Psoas muscle (tissue), 8 donors: Measurements from ENCODE around the gene DLG4. TPM values are rescaled to one million over a fixed set of nuclear protein-coding genes. Genes with fewer than 3 reads are reported as not detected.

Experiments
- ATAC-seq, 4 donors: fragments of 200-7000 bp; cut with Tn5 transposase; one replicate each; pipeline ENCODE4 v1.9.1; 2020; ENCODE audit warnings: moderate library complexity in 3 of 4, mild to moderate bottlenecking in 2 of 4
- DNase-seq, 2 donors: peaks; one replicate each; pipeline ENCODE4 v3.0.0-alpha.2; 2020
- H3K27ac ChIP-seq: fragments of 200-600 bp; one replicate; pipeline ENCODE4 v1.8.0; 2022
- H3K27me3 ChIP-seq, 3 donors: fragments of 200-600 bp in 1 of 3; one replicate each; pipeline versions ENCODE4 v1.6.1 to v1.8.0; 2013 to 2022; ENCODE audit warnings: low read length in 2 of 3, mild to moderate bottlenecking in 2 of 3, moderate library complexity in 1 of 3; ENCODE audit not compliant: insufficient read depth in 3 of 3
- H3K36me3 ChIP-seq, 2 donors: fragments of 200-600 bp in 1 of 2; one replicate each; pipeline versions ENCODE4 v1.6.1 to v1.8.0; 2013 to 2022; ENCODE audit warnings: low read depth in 1 of 2, mild to moderate bottlenecking in 1 of 2, moderate library complexity in 1 of 2; ENCODE audit not compliant: insufficient read depth in 1 of 2
- H3K4me1 ChIP-seq: fragments of 200-600 bp; one replicate; pipeline ENCODE4 v1.8.0; 2022
- H3K4me3 ChIP-seq: fragments of 200-600 bp; one replicate; pipeline ENCODE4 v1.8.0; 2022; ENCODE audit warnings: mild to moderate bottlenecking
- H3K9me3 ChIP-seq: fragments of 200-600 bp; one replicate; pipeline ENCODE4 v1.8.0; 2022
- WGBS, 3 donors: extraction: QIAGEN DNeasy Blood & Tissue Kit; methylation state at CpG; one replicate each; pipeline versions ENCODE4 v1.1.6 to v1.1.7; 2013; 5-methylcytosine and 5-hydroxymethylcytosine counted together
- intact Hi-C, 2 donors: fragments of 100-400 bp; cut with DNase I; formaldehyde crosslinking; loops; one replicate each; pipeline versions ENCODE4 v1.11.0 to v1.14.2; 2022
- polyA plus RNA-seq, 3 donors: library from polyadenylated mRNA; stranded (reverse); fragments of 200-250 nt; gene quantifications; one replicate each; pipeline ENCODE4 v1.2.3, GENCODE V29; 2013
- total RNA-seq, 4 donors: library from RNA; stranded (reverse); fragmentation: NEBNext Ultra II Directional in 2 of 4; extraction: Animal tissue kit (Norgen Biotek cat#: 25700) in 2 of 4; gene quantifications; one replicate each; pipeline versions ENCODE4 v1.2.1 to v1.2.4, GENCODE V29; 2021 to 2023
- TF ChIP-seq, protein P1 (sequence below): fragments of 200-600 bp; IDR thresholded peaks from one replicate; pipeline ENCODE4 v1.8.0; 2022; ENCODE audit warnings: antibody characterized with exemption
- donor health status: healthy with polysubstance abuse.
- donor health status: DM: no; HTN: no; CAD: no; lungs with moderate emphysema.
- donor health status: Bipolar disorder and iron deficiency.
- donor health status: healthy.
- donor health status: DM: yes; HTN: yes; CAD: no.
- donor health status: DM: no; HTN: no; CAD: no.
- donor health status: DM: no; HTN: no; CAD: no.
- donor health status: DM: yes; HTN: yes; CAD: no.

The DLG4 gene
- total and polyA plus RNA-seq, 7 donors = 1.5 to 8.9 (median 5.0) TPM

GRCh38 chr17:7229504-7229903 is 9.9 kb upstream of the DLG4 start:
- Histone ChIP-seq H3K4me3 (no peak overlapping the region), H3K27me3 (no peaks in the 10 kb centered on the region), H3K4me1 (peaks cover 18% of the 10 kb centered on the region), H3K9me3 (no peaks in the 10 kb centered on the region), H3K36me3 (peaks cover 7 to 62% of the 10 kb centered on the region in 2 donors), H3K27ac (no peak overlapping the region)
- ATAC-seq = no peak
- peak in 1 of 2 donors; percentile 9 for DNase-seq
- TF ChIP-seq, protein P1, sequence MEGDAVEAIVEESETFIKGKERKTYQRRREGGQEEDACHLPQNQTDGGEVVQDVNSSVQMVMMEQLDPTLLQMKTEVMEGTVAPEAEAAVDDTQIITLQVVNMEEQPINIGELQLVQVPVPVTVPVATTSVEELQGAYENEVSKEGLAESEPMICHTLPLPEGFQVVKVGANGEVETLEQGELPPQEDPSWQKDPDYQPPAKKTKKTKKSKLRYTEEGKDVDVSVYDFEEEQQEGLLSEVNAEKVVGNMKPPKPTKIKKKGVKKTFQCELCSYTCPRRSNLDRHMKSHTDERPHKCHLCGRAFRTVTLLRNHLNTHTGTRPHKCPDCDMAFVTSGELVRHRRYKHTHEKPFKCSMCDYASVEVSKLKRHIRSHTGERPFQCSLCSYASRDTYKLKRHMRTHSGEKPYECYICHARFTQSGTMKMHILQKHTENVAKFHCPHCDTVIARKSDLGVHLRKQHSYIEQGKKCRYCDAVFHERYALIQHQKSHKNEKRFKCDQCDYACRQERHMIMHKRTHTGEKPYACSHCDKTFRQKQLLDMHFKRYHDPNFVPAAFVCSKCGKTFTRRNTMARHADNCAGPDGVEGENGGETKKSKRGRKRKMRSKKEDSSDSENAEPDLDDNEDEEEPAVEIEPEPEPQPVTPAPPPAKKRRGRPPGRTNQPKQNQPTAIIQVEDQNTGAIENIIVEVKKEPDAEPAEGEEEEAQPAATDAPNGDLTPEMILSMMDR = no peak
- intact Hi-C loops = no loop called here
- 94 to 96% (median 96%) methylated on average over 18 to 19 of the region's 19 CpGs for WGBS, 3 donors

- Histone ChIP-seq H3K4me3 (no peak overlapping the region), H3K4me1 (peaks cover 23% of the 10 kb centered on the region), H3K36me3 (peaks cover 7 to 68% of the 10 kb centered on the region in 2 donors), H3K27me3 (no peaks in the 10 kb centered on the region), H3K27ac (no peak overlapping the region), H3K9me3 (no peaks in the 10 kb centered on the region)
- ATAC-seq (no peak), DNase-seq (no peak)
- intact Hi-C loops = no loop called here
- TF ChIP-seq, protein P1 = no peak
- 89 to 90% (median 89%) methylated on average over 14 of the region's 14 CpGs for WGBS, 3 donors
These were observed 9.3 kb upstream of the DLG4 start for GRCh38 chr17:7228920-7229319.

- H3K9me3 ChIP-seq = no peaks in the 10 kb centered on the region
- H3K27me3 ChIP-seq = no peaks in the 10 kb centered on the region
- H3K4me3 ChIP-seq = no peak overlapping the region
- intact Hi-C loops = no loop called here
- peaks cover 10 to 87% of the 10 kb centered on the region in 2 donors for H3K36me3 ChIP-seq
- 85 to 94% (median 89%) methylated on average over 31 of the region's 31 CpGs for WGBS, 3 donors
- DNase-seq (peak in 1 of 2 donors; percentile 14), ATAC-seq (peak in 1 of 4 donors; percentile 5)
- H3K27ac ChIP-seq = peak overlapping the region; percentile 30
- TF ChIP-seq, protein P1 = no peak
- peaks cover 19% of the 10 kb centered on the region for H3K4me1 ChIP-seq
These were observed 7.4 kb upstream of the DLG4 start for GRCh38 chr17:7226721-7227710.

DNA sequence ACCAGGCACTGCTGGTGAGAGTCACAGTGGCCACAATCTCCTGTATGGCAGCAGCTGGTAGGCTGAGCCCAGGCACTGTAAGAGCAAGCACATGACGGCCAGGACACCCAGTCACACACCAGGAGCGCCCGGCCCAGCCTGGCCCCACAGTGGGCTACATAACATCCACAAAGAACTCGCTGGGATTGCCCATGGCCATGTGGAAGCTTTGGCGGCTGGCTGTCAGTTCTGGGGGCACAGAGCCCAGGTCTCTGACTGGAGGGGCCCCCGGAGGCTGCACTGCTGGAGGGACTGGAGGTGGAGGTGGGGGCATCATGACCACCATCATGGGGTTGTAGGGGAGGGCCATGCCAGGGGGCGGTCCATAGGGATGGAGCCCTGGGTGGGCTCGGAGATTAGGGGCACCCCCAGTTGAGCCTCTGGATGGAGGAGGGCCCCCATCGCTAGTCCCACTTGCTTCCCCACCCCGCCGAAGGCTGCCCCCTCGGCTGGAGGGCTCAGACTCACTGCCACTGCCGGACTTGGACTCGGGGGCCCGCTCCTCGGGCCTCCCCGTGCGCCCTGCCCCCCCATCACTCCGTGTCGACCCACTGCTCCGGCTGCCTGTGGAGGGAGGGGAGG is 6.2 kb upstream of the DLG4 start:
- DNase-seq (peak in 1 of 2 donors; percentile 18), ATAC-seq (peak in 3 of 4 donors; percentile 9 to 21 (median 18))
- H3K4me3 ChIP-seq = no peak overlapping the region
- H3K36me3 ChIP-seq = peaks cover 10 to 98% of the 10 kb centered on the region in 2 donors
- intact Hi-C loops = no loop called here
- peak overlapping the region; percentile 36 for H3K27ac ChIP-seq
- no peaks in the 10 kb centered on the region for H3K9me3 ChIP-seq
- 57 to 77% (median 72%) methylated on average over 13 to 21 of the region's 21 CpGs for WGBS, 3 donors
- H3K27me3 ChIP-seq = no peaks in the 10 kb centered on the region
- peaks cover 26% of the 10 kb centered on the region for H3K4me1 ChIP-seq
- TF ChIP-seq, protein P1 = no peak
